IMR-90 (cell line): ENCODE results near the gene TSKU. TPM values are rescaled to one million over a fixed set of nuclear protein-coding genes. Genes with fewer than 3 reads are reported as not detected.

Experiments
- ATAC-seq: fragments of 200-7000 bp; cut with Tn5 transposase; 2 replicates; pipeline ENCODE4 v1.9.1; 2020; ENCODE audit warnings: low read depth, mild to moderate bottlenecking, moderate library complexity
- BruUV-seq: library from RNA; stranded (reverse); fragments of 400-500 nt; replicated peaks from 2 replicates; lab custom pipeline; 2021; lab: Mats Ljungman, UMichigan
- CTCF ChIA-PET: fragments of 300-600 bp; formaldehyde crosslinking; extraction: SDS; loops from one replicate; lab custom pipeline; 2021; ENCODE audit warnings: antibody characterized with exemption; lab: Yijun Ruan, JAX
- POLR2A ChIA-PET: fragments of 300-600 bp; sonication (Branson Sonifier 250); formaldehyde crosslinking; loops from one replicate; lab custom pipeline; 2022; ENCODE audit warnings: antibody characterized with exemption; ENCODE audit not compliant: unreplicated experiment; lab: Charles Lee
- DNase-seq: peaks from one replicate; pipeline ENCODE4 v3.0.0; 2013
- H2AFZ ChIP-seq: replicated peaks from 2 replicates; pipeline ENCODE3; 2013; ENCODE audit warnings: low read length, mild to moderate bottlenecking; ENCODE audit not compliant: poor library complexity
- H2AK5ac ChIP-seq: 2 replicates; pipeline ENCODE4 v1.6.1; 2013; ENCODE audit warnings: low read depth, low read length, inconsistent platforms
- H2AK9ac ChIP-seq: replicated peaks from 2 replicates; pipeline ENCODE3; 2013; ENCODE audit warnings: mild to moderate bottlenecking, low read depth, low read length, moderate library complexity; ENCODE audit not compliant: poor library complexity
- H2BK120ac ChIP-seq: 2 replicates; pipeline ENCODE4 v1.6.1; 2013; ENCODE audit warnings: low read depth, low read length, inconsistent platforms
- H2BK15ac ChIP-seq: 3 replicates; pipeline ENCODE4 v1.6.1; 2013; ENCODE audit warnings: low read depth, low read length, inconsistent platforms
- H2BK20ac ChIP-seq: 2 replicates; pipeline ENCODE4 v1.6.1; 2013; ENCODE audit warnings: low read depth, mild to moderate bottlenecking, inconsistent platforms, low read length, moderate library complexity
- H2BK5ac ChIP-seq: 2 replicates; pipeline ENCODE4 v1.6.1; 2013; ENCODE audit warnings: mild to moderate bottlenecking, low read depth, low read length, inconsistent platforms; ENCODE audit not compliant: poor library complexity, severe bottlenecking
- H3K14ac ChIP-seq: replicated peaks from 2 replicates; pipeline ENCODE4 v1.6.1; 2013; ENCODE audit warnings: low read depth, low read length, inconsistent platforms
- H3K18ac ChIP-seq: 2 replicates; pipeline ENCODE4 v1.6.1; 2013; ENCODE audit warnings: low read depth, low read length, control low read depth
- H3K23ac ChIP-seq: 2 replicates; pipeline ENCODE4 v1.6.1; 2013; ENCODE audit warnings: low read depth, low read length, inconsistent platforms
- H3K27ac ChIP-seq: 2 replicates; pipeline ENCODE4 v1.5.1; 2013; ENCODE audit warnings: mild to moderate bottlenecking, control low read depth, low read length; ENCODE audit not compliant: insufficient read depth
- H3K27me3 ChIP-seq: 2 replicates; pipeline ENCODE4 v1.6.1; 2013; ENCODE audit warnings: low read length; ENCODE audit not compliant: control insufficient read depth, insufficient read depth
- H3K36me3 ChIP-seq: 2 replicates; pipeline ENCODE4 v1.6.1; 2013; ENCODE audit warnings: low read length, mixed read lengths; ENCODE audit not compliant: control insufficient read depth, insufficient read depth
- H3K4ac ChIP-seq: 2 replicates; pipeline ENCODE4 v1.6.1; 2013; ENCODE audit warnings: low read depth, low read length, inconsistent platforms
- H3K4me1 ChIP-seq: 2 replicates; pipeline ENCODE4 v1.6.1; 2013; ENCODE audit warnings: low read length, mixed read lengths; ENCODE audit not compliant: control insufficient read depth, insufficient read depth
- H3K4me2 ChIP-seq: 2 replicates; pipeline ENCODE4 v1.6.1; 2013; ENCODE audit warnings: low read depth, mild to moderate bottlenecking, control low read depth, low read length, moderate library complexity
- H3K4me3 ChIP-seq: 2 replicates; pipeline ENCODE4 v1.5.1; 2013; ENCODE audit warnings: low read depth, mild to moderate bottlenecking, control low read depth, low read length, moderate library complexity; ENCODE audit not compliant: insufficient read depth
- H3K56ac ChIP-seq: 2 replicates; pipeline ENCODE4 v1.6.1; 2013; ENCODE audit warnings: low read length, inconsistent platforms; ENCODE audit not compliant: insufficient read depth; ENCODE audit errors: extremely low read depth
- H3K79me1 ChIP-seq, 2 experiments: 2 replicates each; pipeline ENCODE4 v1.6.1; 2013; ENCODE audit warnings: low read length in 2 of 2, inconsistent platforms in 1 of 2, low read depth in 1 of 2
- H3K9ac ChIP-seq: 2 replicates; pipeline ENCODE4 v1.6.1; 2013; ENCODE audit warnings: low read depth, low read length, control low read depth
- H3K9me1 ChIP-seq: 2 replicates; pipeline ENCODE4 v1.6.1; 2013; ENCODE audit warnings: low read length, inconsistent platforms; ENCODE audit not compliant: insufficient read depth
- H3K9me3 ChIP-seq: 2 replicates; pipeline ENCODE4 v1.6.1; 2013; ENCODE audit warnings: low read length; ENCODE audit not compliant: control insufficient read depth, insufficient read depth
- H4K20me1 ChIP-seq: 2 replicates; pipeline ENCODE4 v1.6.1; 2013; ENCODE audit warnings: low read length, inconsistent platforms; ENCODE audit not compliant: insufficient read depth
- H4K5ac ChIP-seq: 2 replicates; pipeline ENCODE4 v1.6.1; 2013; ENCODE audit warnings: mild to moderate bottlenecking, low read depth, low read length, control low read depth
- H4K8ac ChIP-seq, 2 experiments: 2 replicates each; pipeline ENCODE4 v1.6.1; 2013; ENCODE audit warnings: low read depth in 2 of 2, low read length in 2 of 2, control low read depth in 1 of 2, inconsistent platforms in 1 of 2
- H4K91ac ChIP-seq: 2 replicates; pipeline ENCODE4 v1.6.1; 2013; ENCODE audit warnings: low read depth, low read length, inconsistent platforms; ENCODE audit not compliant: insufficient read depth
- BHLHE40 ChIP-seq: fragments of 150-350 bp; IDR thresholded peaks from 2 replicates; pipeline ENCODE4 v1.6.1; 2016; ENCODE audit warnings: mild to moderate bottlenecking, low read depth, low read length
- CHD1 ChIP-seq: IDR thresholded peaks from 2 replicates; pipeline ENCODE4 v1.6.1; 2012; ENCODE audit warnings: low read depth, low read length, improper control_type of control experiment
- CTCF ChIP-seq: conservative IDR thresholded peaks from 2 replicates; pipeline ENCODE4 v1.5.1; 2012; ENCODE audit warnings: mild to moderate bottlenecking, low read depth, low read length, improper control_type of control experiment
- ELK1 ChIP-seq: fragments of 150-350 bp; IDR thresholded peaks from 2 replicates; pipeline ENCODE4 v1.6.1; 2016; ENCODE audit warnings: low read depth, mild to moderate bottlenecking, low read length, moderate library complexity, borderline replicate concordance
- FOS ChIP-seq: fragments of 150-350 bp; IDR thresholded peaks from 2 replicates; pipeline ENCODE4 v1.6.1; 2016; ENCODE audit warnings: low read depth, low read length
- MAFK ChIP-seq: IDR thresholded peaks from 2 replicates; pipeline ENCODE4 v1.6.1; 2012; ENCODE audit warnings: low read depth, low read length, improper control_type of control experiment
- MAZ ChIP-seq: IDR thresholded peaks from 2 replicates; pipeline ENCODE4 v1.6.1; 2012; ENCODE audit warnings: low read depth, mild to moderate bottlenecking, low read length, improper control_type of control experiment, moderate library complexity, borderline replicate concordance
- MXI1 ChIP-seq: IDR thresholded peaks from 2 replicates; pipeline ENCODE4 v1.6.1; 2012; ENCODE audit warnings: low read depth, mild to moderate bottlenecking, low read length, moderate library complexity, borderline replicate concordance
- NFE2L2 ChIP-seq: fragments of 150-350 bp; IDR thresholded peaks from 2 replicates; pipeline ENCODE4 v1.6.1; 2016; ENCODE audit warnings: low read depth, mild to moderate bottlenecking, low read length
- POLR2A ChIP-seq: IDR thresholded peaks from 2 replicates; pipeline ENCODE4 v1.6.1; 2012; ENCODE audit warnings: mild to moderate bottlenecking, low read depth, low read length
- RAD21 ChIP-seq: IDR thresholded peaks from 2 replicates; pipeline ENCODE4 v1.6.1; 2012; ENCODE audit warnings: low read length, improper control_type of control experiment
- RFX5 ChIP-seq: IDR thresholded peaks from 2 replicates; pipeline ENCODE4 v1.8.0; 2012; ENCODE audit warnings: low read depth, mild to moderate bottlenecking, low read length, moderate library complexity
- SMC3 ChIP-seq: fragments of 150-350 bp; IDR thresholded peaks from 2 replicates; pipeline ENCODE4 v1.6.1; 2016; ENCODE audit warnings: low read depth, mild to moderate bottlenecking, antibody characterized with exemption, low read length, moderate library complexity
- USF2 ChIP-seq: fragments of 150-350 bp; IDR thresholded peaks from 2 replicates; pipeline ENCODE4 v1.6.1; 2017; ENCODE audit warnings: mild to moderate bottlenecking, antibody characterized with exemption, low read length, low read depth
- WGBS, 2 experiments: methylation state at CpG; one replicate each; pipeline versions ENCODE4 v1.1.5 to v1.1.7; 2013; ENCODE audit warnings: missing lambda C conversion rate in 2 of 2; ENCODE audit not compliant: insufficient read length in 1 of 2; ENCODE audit errors: extremely low coverage in 2 of 2; 5-methylcytosine and 5-hydroxymethylcytosine counted together
- dilution Hi-C: fragments of 300-500 bp; cut with HindIII; formaldehyde crosslinking; loops from one replicate; pipeline ENCODE4 v1.14.3; 2018; ENCODE audit warnings: low sequenced_read_pairs; ENCODE audit not compliant: unreplicated experiment
- in situ Hi-C: fragments of 300-500 bp; cut with MboI; formaldehyde crosslinking; loops from 3 replicates; pipeline ENCODE4 v1.14.3; 2019; ENCODE audit warnings: low sequenced_read_pairs, inconsistent platforms, mixed read lengths
- intact Hi-C: fragments of 100-400 bp; cut with micrococcal nuclease; formaldehyde crosslinking; loops from 2 replicates; pipeline ENCODE4 v1.10.0; 2022
- polyA plus RNA-seq, 3 experiments: library from polyadenylated mRNA; depleted of rRNA; stranded (reverse); fragments of >200 nt; gene quantifications; 2 replicates each; pipeline ENCODE4 v1.2.3, GENCODE V29; 2012; ENCODE audit warnings: low replicate concordance in 1 of 3
- total RNA-seq: library from RNA; depleted of rRNA; stranded (reverse); fragments of >200 nt; gene quantifications from 2 replicates; pipeline ENCODE4 v1.2.3, GENCODE V29; 2012

Gene TSKU
- total and polyA plus RNA-seq, 2 of the 4 experiments (the other 2 are of a cell fraction), result 6.8 to 26.6 TPM

GRCh38 chr11:76831686-76832310 lies 48.6 kb downstream of the TSKU start:
- Histone ChIP-seq H3K4me3 (no peak overlapping the region), H3K4me1 (peaks cover 5% of the 10 kb centered on the region; the same call in 1 of the 2 replicates), H3K9me1 (no peaks in the 10 kb centered on the region; the same call in 1 of the 2 replicates), H4K8ac (no peak overlapping the region), H2AFZ (no peak overlapping the region), H3K4ac (no peak overlapping the region), H3K23ac (no peak overlapping the region), H2AK5ac (no peak overlapping the region), H2AK9ac (no peak overlapping the region), H2BK20ac (no peak overlapping the region), H3K27me3 (peaks cover 40% of the 10 kb centered on the region), H4K91ac (no peak overlapping the region), H4K5ac (no peak overlapping the region), H3K18ac (no peak overlapping the region), H3K36me3 (no peaks in the 10 kb centered on the region), H3K4me2 (no peak overlapping the region), H2BK5ac (no peak overlapping the region), H3K79me1 (no peaks in the 10 kb centered on the region), H4K20me1 (no peaks in the 10 kb centered on the region), H3K14ac (no peak overlapping the region), H3K9ac (no peak overlapping the region), H2BK15ac (no peak overlapping the region), H2BK120ac (no peak overlapping the region), H3K56ac (no peak overlapping the region), H3K9me3 (no peaks in the 10 kb centered on the region; the same call in 1 of the 2 replicates), H3K27ac (no peak overlapping the region)
- ChIA-PET POLR2A (no interaction called here), CTCF (interaction anchor here (0.6 kb wide), 1 partner anchor 11 kb away, joined by 3 read pairs; no protein-coding TSS in a partner anchor)
- no TSS peak for BruUV-seq
- WGBS, 2 experiments, result no CpG with 5 or more reads among the region's 4 CpGs
- TF ChIP-seq MAFK (no peak), MXI1 (no peak), CHD1 (no peak), POLR2A (no peak), USF2 (no peak), NFE2L2 (no peak), CTCF (no peak), RFX5 (no peak), SMC3 (no peak), FOS (no peak), RAD21 (no peak), BHLHE40 (no peak), ELK1 (no peak), MAZ (no peak)
- ATAC-seq (no peak), DNase-seq (no peak)
- dilution Hi-C loops, result no loop called here
- intact Hi-C loops, result no loop called here
- in situ Hi-C loops, result no loop called here
